ENCODE measurements around the gene PRKCE.

GRCh38 chr2:46196871-46197462, 545.5 kb downstream of the PRKCE start:
- TF ChIP-seq CTCF (IDR thresholded peaks at IDR 0.05) = no peak
- no peak for TF ChIP-seq REST (IDR thresholded peaks at IDR 0.05; ENCODE audit: insufficient read depth in 1 of 2, low read depth in 2 of 2, low read length in 1 of 2)
- no peak for TF ChIP-seq TCF7L2 (IDR thresholded peaks at IDR 0.05; ENCODE audit: low read depth, low read length)
